HCT116 (cell line): Measurements from ENCODE around the gene SLC30A7. TPM values are rescaled to one million over a fixed set of nuclear protein-coding genes. Genes with fewer than 3 reads are reported as not detected.

ENCODE experiments used
- ATAC-seq: fragments of 200-7000 bp; cut with Tn5 transposase; 2 replicates; pipeline ENCODE4 v1.9.1; 2020; ENCODE audit warnings: mild to moderate bottlenecking, moderate library complexity
- BruUV-seq: library from RNA; stranded (reverse); fragments of 400-500 nt; replicated peaks from 2 replicates; lab custom pipeline; 2021; lab: Mats Ljungman, UMichigan
- CTCF ChIA-PET: fragments of 300-600 bp; sonication (Branson Sonifier 250); formaldehyde crosslinking; loops from one replicate; lab custom pipeline; 2021; ENCODE audit warnings: antibody characterized with exemption; lab: Charles Lee
- POLR2A ChIA-PET: fragments of 300-600, 350-600 bp; sonication (Branson Sonifier 250); formaldehyde crosslinking; loops from one replicate; lab custom pipeline; 2021; ENCODE audit warnings: antibody characterized with exemption; lab: Charles Lee
- RAD21 ChIA-PET, 2 experiments: fragments of 300-600 bp; sonication (Branson Sonifier 250); formaldehyde crosslinking; loops; one replicate each; lab custom pipeline; 2023; ENCODE audit warnings: low total read pairs in 2 of 2; ENCODE audit not compliant: uncharacterized antibody in 2 of 2, unreplicated experiment in 2 of 2, low non-redundant PET in 1 of 2; lab: Charles Lee
- DNase-seq: peaks from one replicate; pipeline ENCODE4 v3.0.0-alpha.2; 2010; ENCODE audit warnings: low read depth, low spot score
- H2AFZ ChIP-seq: fragments of 200-600 bp; shearing (Covaris generic), sonication (generic); 2 replicates; pipeline ENCODE4 v1.6.1; 2017; ENCODE audit warnings: low read depth, mixed run types, mixed read lengths, antibody characterized with exemption, low read length; ENCODE audit not compliant: poor library complexity, severe bottlenecking
- H3K27ac ChIP-seq: 2 replicates; pipeline ENCODE4 v1.5.1; 2012; ENCODE audit warnings: low read depth, low read length
- H3K27me3 ChIP-seq: fragments of 200-600 bp; sonication (generic); 2 replicates; pipeline ENCODE4 v1.6.1; 2016; ENCODE audit warnings: mixed run types, low read length, mixed read lengths; ENCODE audit not compliant: insufficient read depth
- H3K36me3 ChIP-seq, 2 experiments: fragments of 200-500 bp in 1 of 2; fragments of 200-600 bp in 1 of 2; sonication (Bioruptor generic) in 1 of 2; sonication (generic) in 1 of 2; 2 replicates each; pipeline versions ENCODE4 v1.5.1 to v1.6.1; 2014 to 2016; ENCODE audit warnings: low read length in 2 of 2, inconsistent platforms in 1 of 2, mixed read lengths in 1 of 2, mixed run types in 1 of 2; ENCODE audit not compliant: insufficient read depth in 2 of 2, control insufficient read depth in 1 of 2
- H3K4me1 ChIP-seq, 2 experiments: fragments of 200-600 bp in 1 of 2; sonication (generic) in 1 of 2; 2 replicates each; pipeline versions ENCODE4 v1.5.1 to v1.6.1; 2012 to 2017; ENCODE audit warnings: low read length in 2 of 2, inconsistent platforms in 1 of 2, mild to moderate bottlenecking in 1 of 2, mixed read lengths in 1 of 2, mixed run types in 1 of 2, moderate library complexity in 1 of 2; ENCODE audit not compliant: insufficient read depth in 2 of 2, control insufficient read depth in 1 of 2
- H3K4me2 ChIP-seq: fragments of 200-600 bp; sonication (generic); 2 replicates; pipeline ENCODE4 v1.6.1; 2017; ENCODE audit warnings: mixed run types, low read length, mixed read lengths
- H3K4me3 ChIP-seq, 2 experiments: fragments of 200-600 bp in 1 of 2; sonication (generic) in 1 of 2; replicated peaks in 1 of 2; 2 replicates each; pipeline ENCODE4 v1.5.1; 2011 to 2016; ENCODE audit warnings: low read length in 2 of 2, control low read depth in 1 of 2, low read depth in 1 of 2, mild to moderate bottlenecking in 1 of 2, mixed read lengths in 1 of 2, mixed run types in 1 of 2
- H3K79me2 ChIP-seq: fragments of 200-600 bp; sonication (generic); 2 replicates; pipeline ENCODE4 v1.6.1; 2017; ENCODE audit warnings: mild to moderate bottlenecking, mixed run types, low read length, moderate library complexity, mixed read lengths; ENCODE audit not compliant: insufficient read depth
- H3K9ac ChIP-seq: fragments of 200-600 bp; sonication (generic); 2 replicates; pipeline ENCODE4 v1.6.1; 2016; ENCODE audit warnings: low read length, mixed read lengths
- H3K9me2 ChIP-seq: fragments of 200-600 bp; sonication (generic), shearing (Covaris generic); 2 replicates; pipeline ENCODE4 v1.6.1; 2017; ENCODE audit warnings: mixed run types, mild to moderate bottlenecking, moderate library complexity; ENCODE audit not compliant: insufficient read depth
- H3K9me3 ChIP-seq, 2 experiments: fragments of 200-500 bp in 1 of 2; fragments of 200-600 bp in 1 of 2; sonication (Bioruptor generic) in 1 of 2; sonication (generic) in 1 of 2; 2 replicates each; pipeline ENCODE4 v1.6.1; 2014 to 2017; ENCODE audit warnings: low read length in 2 of 2, mixed read lengths in 2 of 2, inconsistent platforms in 1 of 2, low read depth in 1 of 2, mild to moderate bottlenecking in 1 of 2, mixed run types in 1 of 2, moderate library complexity in 1 of 2; ENCODE audit not compliant: control insufficient read depth in 1 of 2, insufficient read depth in 1 of 2
- H4K20me1 ChIP-seq: fragments of 200-600 bp; sonication (generic), shearing (Covaris generic); 2 replicates; pipeline ENCODE4 v1.6.1; 2017; ENCODE audit warnings: mixed run types, mild to moderate bottlenecking, moderate library complexity; ENCODE audit not compliant: insufficient read depth
- ATF3 ChIP-seq: IDR thresholded peaks from 2 replicates; pipeline ENCODE4 v1.6.1; 2012
- CBX3 ChIP-seq: IDR thresholded peaks from 2 replicates; pipeline ENCODE4 v1.6.1; 2012; ENCODE audit warnings: low read depth
- CEBPB ChIP-seq: IDR thresholded peaks from 2 replicates; pipeline ENCODE4 v1.6.1; 2012; ENCODE audit warnings: low read depth
- EGR1 ChIP-seq: IDR thresholded peaks from 2 replicates; pipeline ENCODE4 v1.6.1; 2012; ENCODE audit warnings: low read depth
- ELF1 ChIP-seq: IDR thresholded peaks from 2 replicates; pipeline ENCODE4 v1.6.1; 2012; ENCODE audit warnings: low read depth, borderline replicate concordance
- EZH2 ChIP-seq: fragments of 200-600 bp; sonication (generic); IDR thresholded peaks from 2 replicates; pipeline ENCODE4 v1.6.1; 2017; ENCODE audit warnings: antibody characterized with exemption, mixed run types
- EZH2phosphoT487 ChIP-seq: fragments of 200-600 bp; IDR thresholded peaks from 2 replicates; pipeline ENCODE4 v1.6.1; 2018; ENCODE audit warnings: antibody characterized with exemption, borderline replicate concordance
- FOSL1 ChIP-seq: IDR thresholded peaks from 2 replicates; pipeline ENCODE4 v1.6.1; 2012; ENCODE audit warnings: low read depth
- JUND ChIP-seq: IDR thresholded peaks from 2 replicates; pipeline ENCODE4 v1.6.1; 2012
- SIN3A ChIP-seq: IDR thresholded peaks from 2 replicates; pipeline ENCODE4 v1.6.1; 2012; ENCODE audit warnings: low read depth
- SP1 ChIP-seq: IDR thresholded peaks from 2 replicates; pipeline ENCODE4 v1.6.1; 2012; ENCODE audit warnings: low read depth
- SRF ChIP-seq: IDR thresholded peaks from 2 replicates; pipeline ENCODE4 v1.6.1; 2012; ENCODE audit warnings: low read depth
- YY1 ChIP-seq: IDR thresholded peaks from 2 replicates; pipeline ENCODE4 v1.6.1; 2011; ENCODE audit warnings: low read length, low read depth, moderate library complexity, mild to moderate bottlenecking; ENCODE audit not compliant: insufficient replicate concordance; ENCODE audit errors: extremely low read depth
- ZFX ChIP-seq: fragments of 450-650 bp; IDR thresholded peaks from 2 replicates; pipeline ENCODE4 v1.6.1; 2017
- ZNF274 ChIP-seq: fragments of 200-500 bp; sonication (Bioruptor generic); IDR thresholded peaks from 2 replicates; pipeline ENCODE4 v1.6.1; 2014; ENCODE audit warnings: mild to moderate bottlenecking, low read depth, low read length, inconsistent platforms
- intact Hi-C: fragments of 100-400 bp; cut with micrococcal nuclease; formaldehyde crosslinking; loops from 2 replicates; pipeline ENCODE4 v1.10.0; 2022
- total RNA-seq: library from RNA; stranded (reverse); gene quantifications from one replicate; pipeline ENCODE4 v1.2.1, GENCODE V29; 2021; ENCODE audit not compliant: unreplicated experiment
- TF ChIP-seq, protein P1 (sequence below): IDR thresholded peaks from 2 replicates; pipeline ENCODE4 v1.6.1; 2012

SLC30A7 gene
- total RNA-seq, 1 experiment from 2014 or later: 23.3 TPM

DNA sequence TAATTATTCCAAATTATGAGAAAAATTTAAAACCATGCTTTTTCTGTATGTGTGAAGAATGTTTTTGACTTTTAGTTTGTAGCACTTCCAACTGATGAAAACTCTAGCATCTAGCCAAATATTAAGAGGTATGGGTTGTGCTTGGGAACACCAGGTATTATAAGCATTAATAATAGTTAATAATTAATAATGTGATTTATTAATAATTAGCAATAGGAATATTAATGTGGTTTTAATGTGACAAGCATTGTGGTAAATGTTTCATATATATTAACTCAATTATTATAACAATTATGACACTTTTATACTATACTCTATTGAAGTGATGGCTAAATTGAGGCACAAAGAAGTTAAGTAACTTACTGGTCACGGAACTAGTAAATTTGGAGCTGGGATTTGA, 7.9 kb downstream of the SLC30A7 start:
- H3K9me2 ChIP-seq: no peaks in the 10 kb centered on the region
- H3K27me3 ChIP-seq: no peaks in the 10 kb centered on the region
- CTCF ChIA-PET: no interaction called here
- ATAC-seq (no peak), DNase-seq (no peak)
- no TSS peak for BruUV-seq
- H3K9ac ChIP-seq: no peak overlapping the region
- no peaks in the 10 kb centered on the region for H3K4me1 ChIP-seq
- peaks cover 16 to 23% of the 10 kb centered on the region in 2 experiments for H3K36me3 ChIP-seq
- intact Hi-C loops: no loop called here
- H3K27ac ChIP-seq: no peak overlapping the region
- peaks cover 31% of the 10 kb centered on the region for H3K79me2 ChIP-seq
- H3K9me3 ChIP-seq: no peaks in the 10 kb centered on the region; a peak in 1 of 4 replicates
- H3K4me2 ChIP-seq: no peak overlapping the region
- TF ChIP-seq SIN3A (no peak), ELF1 (no peak), EZH2phosphoT487 (no peak), JUND (no peak), EZH2 (no peak), SP1 (no peak), CBX3 (no peak), CEBPB (no peak), YY1 (no peak), ZFX (no peak), SRF (no peak), FOSL1 (no peak), EGR1 (no peak), ATF3 (no peak), ZNF274 (no peak)
- TF ChIP-seq, protein P1, sequence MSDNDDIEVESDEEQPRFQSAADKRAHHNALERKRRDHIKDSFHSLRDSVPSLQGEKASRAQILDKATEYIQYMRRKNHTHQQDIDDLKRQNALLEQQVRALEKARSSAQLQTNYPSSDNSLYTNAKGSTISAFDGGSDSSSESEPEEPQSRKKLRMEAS: no peak
- no peak overlapping the region for H3K4me3 ChIP-seq
- H4K20me1 ChIP-seq: no peaks in the 10 kb centered on the region
- RAD21 ChIA-PET: no interaction called here
- POLR2A ChIA-PET: no interaction called here
- no peak overlapping the region for H2AFZ ChIP-seq
